NOMO-1 treated with dmso at 0.1 percent for 144 hours (cell line): ENCODE results near the gene FBXO21.
"Not testable (repeated sequence)": the region's sequence is repeated elsewhere in the genome, so short reads cannot be mapped to it uniquely, and the experiment has no call there.

Experiments
- DNase-seq: peaks from one replicate; lab custom pipeline; 2025; ENCODE audit not compliant: unreplicated experiment; lab: John Stamatoyannopoulos, UW

Gene FBXO21

GRCh38 chr12:117202033-117202432, 11.8 kb upstream of the FBXO21 start:
- no peak for DNase-seq

- not testable (repeated sequence) for DNase-seq
Measured at GRCh38 chr12:117199956-117200744, 9.9 kb upstream of the FBXO21 start.

GRCh38 chr12:117196334-117196733, 6.1 kb upstream of the FBXO21 start:
- DNase-seq = not testable (repeated sequence)

GRCh38 chr12:117195027-117195426, 4.8 kb upstream of the FBXO21 start:
- DNase-seq = not testable (repeated sequence)

GRCh38 chr12:117193903-117194302, 3.6 kb upstream of the FBXO21 start:
- no peak for DNase-seq

- not testable (repeated sequence) for DNase-seq
Measured at GRCh38 chr12:117192581-117192980, 2.3 kb upstream of the FBXO21 start.

GRCh38 chr12:117192057-117192456, 1.8 kb upstream of the FBXO21 start:
- DNase-seq = no peak

- DNase-seq = no peak
Measured at GRCh38 chr12:117189725-117190209, 503 bp downstream of the FBXO21 start.

GRCh38 chr12:117188961-117189724, 1.1 kb downstream of the FBXO21 start:
- no peak for DNase-seq

GRCh38 chr12:117188121-117188665, 2.1 kb downstream of the FBXO21 start:
- DNase-seq = no peak

- DNase-seq = no peak
Measured at GRCh38 chr12:117187421-117187820, 2.8 kb downstream of the FBXO21 start.

GRCh38 chr12:117182866-117183265, 7.4 kb downstream of the FBXO21 start:
- DNase-seq = no peak

- DNase-seq = not testable (repeated sequence)
Measured at GRCh38 chr12:117181468-117181843, 8.8 kb downstream of the FBXO21 start.

- no peak for DNase-seq
Measured at GRCh38 chr12:117180758-117181467, 9.4 kb downstream of the FBXO21 start.

- DNase-seq = no peak
Measured at GRCh38 chr12:117178745-117179144, 11.5 kb downstream of the FBXO21 start.

- no peak for DNase-seq
Measured at GRCh38 chr12:117178301-117178700, 12.0 kb downstream of the FBXO21 start.

- DNase-seq = no peak
Measured at GRCh38 chr12:117172168-117172567, 18.1 kb downstream of the FBXO21 start.

- no peak for DNase-seq
Measured at GRCh38 chr12:117171499-117172162, 18.6 kb downstream of the FBXO21 start.

GRCh38 chr12:117169548-117169947, 20.7 kb downstream of the FBXO21 start:
- no peak for DNase-seq

- no peak for DNase-seq
Measured at GRCh38 chr12:117168976-117169375, 21.3 kb downstream of the FBXO21 start.

GRCh38 chr12:117167769-117168168, 22.5 kb downstream of the FBXO21 start:
- DNase-seq = no peak
